IMR-90 (cell line): ENCODE results near the gene SIRT2.

Experiments
- CTCF ChIP-seq: conservative IDR thresholded peaks from 2 replicates; pipeline ENCODE4 v1.5.1; 2012; ENCODE audit warnings: mild to moderate bottlenecking, low read depth, low read length, improper control_type of control experiment
- POLR2A ChIP-seq: IDR thresholded peaks from 2 replicates; pipeline ENCODE4 v1.6.1; 2012; ENCODE audit warnings: mild to moderate bottlenecking, low read depth, low read length
- USF2 ChIP-seq: fragments of 150-350 bp; IDR thresholded peaks from 2 replicates; pipeline ENCODE4 v1.6.1; 2017; ENCODE audit warnings: mild to moderate bottlenecking, antibody characterized with exemption, low read length, low read depth

GRCh38 chr19:38889803-38890202 is 9.6 kb downstream of the SIRT2 start:
- no peak for TF ChIP-seq CTCF
- TF ChIP-seq USF2, result no peak
- TF ChIP-seq POLR2A, result no peak
